Prostate gland (tissue), 2 donors: Measurements from ENCODE around the gene FSD2. TPM values are rescaled to one million over a fixed set of nuclear protein-coding genes. Genes with fewer than 3 reads are reported as not detected.

Source experiments
- DNase-seq: peaks from one replicate; pipeline ENCODE4 v3.0.0-alpha.2; 2019; ENCODE audit warnings: low spot score
- H3K27ac ChIP-seq, 2 donors: fragments of 200-600 bp; sonication (generic); 2 replicates each; pipeline ENCODE4 v1.5.1; 2017 to 2019
- H3K27me3 ChIP-seq: fragments of 200-600 bp; sonication (generic); replicated peaks from 2 replicates; pipeline ENCODE4 v1.5.1; 2019; ENCODE audit not compliant: insufficient read depth
- H3K36me3 ChIP-seq, 2 donors: fragments of 200-600 bp; sonication (generic); 1 replicate in 1 of 2; 2 replicates in 1 of 2; pipeline versions ENCODE4 v1.5.1 to v1.8.1; 2017 to 2019
- H3K4me1 ChIP-seq: fragments of 200-600 bp; sonication (generic); replicated peaks from 2 replicates; pipeline ENCODE4 v1.5.1; 2019
- H3K4me3 ChIP-seq, 2 donors: fragments of 200-600 bp; sonication (generic); 2 replicates each; pipeline ENCODE4 v1.5.1; 2017 to 2019
- H3K9me3 ChIP-seq: fragments of 200-600 bp; sonication (generic); 2 replicates; pipeline ENCODE4 v1.5.1; 2017
- CTCF ChIP-seq, 4 experiments: fragments of 200-600 bp in 2 of 4; fragments of 450-650 bp in 2 of 4; sonication (generic) in 2 of 4; IDR thresholded peaks; 1 replicate in 3 of 4; 2 replicates in 1 of 4; pipeline ENCODE4 v1.5.1; 2016 to 2019; ENCODE audit warnings: antibody characterized with exemption in 4 of 4, mild to moderate bottlenecking in 2 of 4, moderate library complexity in 2 of 4
- POLR2A ChIP-seq: fragments of 450-650 bp; IDR thresholded peaks from one replicate; pipeline ENCODE4 v1.6.1; 2016; ENCODE audit warnings: antibody characterized with exemption, mild to moderate bottlenecking
- POLR2AphosphoS5 ChIP-seq: sonication (generic); formaldehyde crosslinking; IDR thresholded peaks from one replicate; pipeline ENCODE4 v1.6.1; 2017; ENCODE audit warnings: antibody characterized with exemption
- WGBS: methylation state at CpG from one replicate; pipeline ENCODE4 v1.1.5; 2018; 5-methylcytosine and 5-hydroxymethylcytosine counted together
- intact Hi-C: fragments of 100-400 bp; cut with DNase I; formaldehyde crosslinking; loops from one replicate; pipeline ENCODE4 v1.14.2; 2022
- total RNA-seq, 2 donors: library from RNA; depleted of rRNA; stranded (reverse); fragments of >200 nt; gene quantifications; one replicate each; pipeline ENCODE4 v1.1.0, GENCODE V29; 2016

Gene FSD2
- total RNA-seq, 2 donors from 2014 or later = 0.05 TPM; not detected in 1

GRCh38 chr15:82798104-82798503 lies 7.8 kb downstream of the FSD2 start:
- intact Hi-C loops = no loop called here
- no peaks in the 10 kb centered on the region for H3K9me3 ChIP-seq
- WGBS = 73% methylated on average over 4 of the region's 4 CpGs
- no peaks in the 10 kb centered on the region for H3K27me3 ChIP-seq
- TF ChIP-seq POLR2A = no peak
- TF ChIP-seq POLR2AphosphoS5 = no peak
- TF ChIP-seq CTCF (IDR thresholded peaks at IDR 0.05) = no peak
- no peaks in the 10 kb centered on the region for H3K4me1 ChIP-seq
- no peak overlapping the region for H3K27ac ChIP-seq
- no peaks in the 10 kb centered on the region for H3K36me3 ChIP-seq
- H3K4me3 ChIP-seq = no peak overlapping the region
- no peak for DNase-seq

- H3K4me1 ChIP-seq = no peaks in the 10 kb centered on the region
- H3K4me3 ChIP-seq = no peak overlapping the region
- H3K27me3 ChIP-seq = no peaks in the 10 kb centered on the region
- H3K27ac ChIP-seq = no peak overlapping the region
- DNase-seq = no peak
- no peaks in the 10 kb centered on the region for H3K9me3 ChIP-seq
- TF ChIP-seq POLR2AphosphoS5 (no peak), CTCF (IDR thresholded peaks at IDR 0.05) (no peak), POLR2A (no peak)
- intact Hi-C loops = no loop called here
- H3K36me3 ChIP-seq = no peaks in the 10 kb centered on the region
These were observed 12.1 kb downstream of the FSD2 start for GRCh38 chr15:82793737-82794136.

- H3K4me3 ChIP-seq = no peak overlapping the region
- H3K36me3 ChIP-seq = no peaks in the 10 kb centered on the region
- no peaks in the 10 kb centered on the region for H3K4me1 ChIP-seq
- intact Hi-C loops = no loop called here
- no peak overlapping the region for H3K27ac ChIP-seq
- H3K27me3 ChIP-seq = no peaks in the 10 kb centered on the region
- no peak for DNase-seq
- WGBS = 64% methylated on average over 1 of the region's 1 CpG
- TF ChIP-seq POLR2A (no peak), CTCF (IDR thresholded peaks at IDR 0.05) (no peak), POLR2AphosphoS5 (no peak)
- H3K9me3 ChIP-seq = no peaks in the 10 kb centered on the region
These were observed 13.8 kb downstream of the FSD2 start for GRCh38 chr15:82792068-82792467.

- whole genome bisulfite sequencing = 74% methylated on average over 11 of the region's 11 CpGs
- intact Hi-C loops = no loop called here
- Histone ChIP-seq H3K36me3 (no peaks in the 10 kb centered on the region), H3K4me1 (no peaks in the 10 kb centered on the region), H3K9me3 (no peaks in the 10 kb centered on the region), H3K27me3 (no peaks in the 10 kb centered on the region), H3K27ac (no peak overlapping the region), H3K4me3 (no peak overlapping the region)
- no peak for DNase-seq
- TF ChIP-seq POLR2A = no peak
- no peak for TF ChIP-seq CTCF (IDR thresholded peaks at IDR 0.05)
- no peak for TF ChIP-seq POLR2AphosphoS5
These were observed 15.5 kb downstream of the FSD2 start for GRCh38 chr15:82790321-82790720.

- intact Hi-C loops = no loop called here
These were observed 16.4 kb downstream of the FSD2 start for GRCh38 chr15:82789491-82789890.

More at GRCh38 chr15:82789491-82789890, 16.4 kb downstream of the FSD2 start:
- H3K27ac ChIP-seq = no peak overlapping the region
- H3K4me1 ChIP-seq = no peaks in the 10 kb centered on the region
- no peaks in the 10 kb centered on the region for H3K9me3 ChIP-seq
- DNase-seq = no peak
- no peak for TF ChIP-seq CTCF (IDR thresholded peaks at IDR 0.05)
- TF ChIP-seq POLR2AphosphoS5 = no peak
- no peak for TF ChIP-seq POLR2A
- no peaks in the 10 kb centered on the region for H3K27me3 ChIP-seq
- no peaks in the 10 kb centered on the region for H3K36me3 ChIP-seq
- no peak overlapping the region for H3K4me3 ChIP-seq
- 86% methylated on average over 1 of the region's 1 CpG for WGBS
